Thoracic aorta (tissue), 2 donors: ENCODE data around the gene ART1. TPM values are rescaled to one million over a fixed set of nuclear protein-coding genes. Genes with fewer than 3 reads are reported as not detected.
"Not testable (repeated sequence)": the region's sequence is repeated elsewhere in the genome, so short reads cannot be mapped to it uniquely, and the experiment has no call there.

ENCODE experiments used
- ATAC-seq: fragments of 150-250 bp; one replicate; pipeline ENCODE4 v1.8.0; 2017; ENCODE audit warnings: low read depth; ENCODE audit not compliant: insufficient number of reproducible peaks, low FRiP score
- DNase-seq: peaks from one replicate; pipeline ENCODE4 v3.0.0-alpha.2; 2020; ENCODE audit warnings: low spot score
- H3K27ac ChIP-seq, 2 donors: fragments of 200-600 bp; sonication (generic); 1 replicate in 1 of 2; 2 replicates in 1 of 2; pipeline ENCODE4 v1.5.1; 2016; ENCODE audit warnings: mild to moderate bottlenecking in 2 of 2, moderate library complexity in 2 of 2
- H3K27me3 ChIP-seq: fragments of 200-600 bp; sonication (generic); replicated peaks from 2 replicates; pipeline ENCODE4 v1.6.0; 2016; ENCODE audit warnings: mild to moderate bottlenecking; ENCODE audit not compliant: insufficient read depth
- H3K36me3 ChIP-seq: fragments of 200-600 bp; sonication (generic); one replicate; pipeline ENCODE4 v1.5.1; 2016
- H3K4me1 ChIP-seq, 2 donors: fragments of 200-600 bp; sonication (generic); 1 replicate in 1 of 2; 2 replicates in 1 of 2; pipeline versions ENCODE4 v1.5.1 to v1.6.0; 2016; ENCODE audit warnings: low read depth in 2 of 2, mild to moderate bottlenecking in 1 of 2; ENCODE audit not compliant: control insufficient read depth in 1 of 2
- H3K4me3 ChIP-seq: fragments of 200-600 bp; sonication (generic); 2 replicates; pipeline ENCODE4 v1.5.1; 2016; ENCODE audit warnings: mild to moderate bottlenecking
- H3K9me3 ChIP-seq: fragments of 200-600 bp; sonication (generic); 2 replicates; pipeline ENCODE4 v1.5.1; 2016
- total RNA-seq, 2 donors: library from RNA; depleted of rRNA; stranded (reverse); fragments of >200 nt; gene quantifications; one replicate each; pipeline versions ENCODE4 v1.1.0 to v1.2.3, GENCODE V29; 2016
- TF ChIP-seq, protein P1 (sequence below): fragments of 200-600 bp; sonication (generic); IDR thresholded peaks from one replicate; pipeline ENCODE4 v1.5.1; 2019; ENCODE audit warnings: antibody characterized with exemption

ART1 gene, protein sequence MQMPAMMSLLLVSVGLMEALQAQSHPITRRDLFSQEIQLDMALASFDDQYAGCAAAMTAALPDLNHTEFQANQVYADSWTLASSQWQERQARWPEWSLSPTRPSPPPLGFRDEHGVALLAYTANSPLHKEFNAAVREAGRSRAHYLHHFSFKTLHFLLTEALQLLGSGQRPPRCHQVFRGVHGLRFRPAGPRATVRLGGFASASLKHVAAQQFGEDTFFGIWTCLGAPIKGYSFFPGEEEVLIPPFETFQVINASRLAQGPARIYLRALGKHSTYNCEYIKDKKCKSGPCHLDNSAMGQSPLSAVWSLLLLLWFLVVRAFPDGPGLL
- total RNA-seq = not detected

GRCh38 chr11:3644817-3645235, at the start of gene ART1:
TSS of gene ART1 (plus strand) at chr11:3645128. CDS start at chr11:3659214, 14,086 bp downstream.
- H3K27ac ChIP-seq = no peak within 1 kb of the TSS
- DNase-seq = no peak
- no peaks in the 10 kb centered on the region for H3K9me3 ChIP-seq
- H3K4me1 ChIP-seq = peaks cover 8 to 22% of the 10 kb centered on the region in 2 donors
- no peaks in the 10 kb centered on the region for H3K36me3 ChIP-seq
- no peak for ATAC-seq
- H3K4me3 ChIP-seq = no peak within 1 kb of the TSS
- TF ChIP-seq, protein P1, sequence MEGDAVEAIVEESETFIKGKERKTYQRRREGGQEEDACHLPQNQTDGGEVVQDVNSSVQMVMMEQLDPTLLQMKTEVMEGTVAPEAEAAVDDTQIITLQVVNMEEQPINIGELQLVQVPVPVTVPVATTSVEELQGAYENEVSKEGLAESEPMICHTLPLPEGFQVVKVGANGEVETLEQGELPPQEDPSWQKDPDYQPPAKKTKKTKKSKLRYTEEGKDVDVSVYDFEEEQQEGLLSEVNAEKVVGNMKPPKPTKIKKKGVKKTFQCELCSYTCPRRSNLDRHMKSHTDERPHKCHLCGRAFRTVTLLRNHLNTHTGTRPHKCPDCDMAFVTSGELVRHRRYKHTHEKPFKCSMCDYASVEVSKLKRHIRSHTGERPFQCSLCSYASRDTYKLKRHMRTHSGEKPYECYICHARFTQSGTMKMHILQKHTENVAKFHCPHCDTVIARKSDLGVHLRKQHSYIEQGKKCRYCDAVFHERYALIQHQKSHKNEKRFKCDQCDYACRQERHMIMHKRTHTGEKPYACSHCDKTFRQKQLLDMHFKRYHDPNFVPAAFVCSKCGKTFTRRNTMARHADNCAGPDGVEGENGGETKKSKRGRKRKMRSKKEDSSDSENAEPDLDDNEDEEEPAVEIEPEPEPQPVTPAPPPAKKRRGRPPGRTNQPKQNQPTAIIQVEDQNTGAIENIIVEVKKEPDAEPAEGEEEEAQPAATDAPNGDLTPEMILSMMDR = no peak
- no peaks in the 10 kb centered on the region for H3K27me3 ChIP-seq

GRCh38 chr11:3597743-3598142, 47.2 kb upstream of the ART1 start:
- H3K4me1 ChIP-seq, ATAC-seq: not testable (repeated sequence)

DNA sequence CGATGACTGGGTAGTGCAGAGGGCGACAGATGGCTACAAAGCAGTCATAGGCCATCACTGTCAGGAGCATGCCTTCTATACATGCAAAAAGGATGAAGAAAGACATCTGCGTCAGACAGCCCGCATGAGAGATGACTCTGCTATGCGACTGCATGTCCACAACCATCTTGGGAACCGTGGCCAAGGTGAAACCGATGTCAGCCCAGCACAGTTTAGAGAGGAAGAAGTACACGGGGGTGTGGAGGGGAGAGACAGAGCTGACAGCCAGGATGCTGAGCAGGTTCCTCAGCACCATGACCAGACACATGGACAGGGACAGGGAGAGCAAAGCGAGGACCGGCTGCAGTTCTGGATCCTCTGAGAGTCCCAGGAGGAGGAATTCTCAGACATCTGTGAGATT, 44.7 kb upstream of the ART1 start:
- H3K36me3 ChIP-seq, H3K9me3 ChIP-seq, H3K4me3 ChIP-seq, H3K4me1 ChIP-seq, DNase-seq, H3K27me3 ChIP-seq, ATAC-seq, H3K27ac ChIP-seq: not testable (repeated sequence)

More at GRCh38 chr11:3597743-3598142, 47.2 kb upstream of the ART1 start:
- not testable (repeated sequence) for H3K9me3 ChIP-seq, H3K36me3 ChIP-seq, H3K4me3 ChIP-seq, H3K27ac ChIP-seq, DNase-seq, H3K27me3 ChIP-seq

DNA sequence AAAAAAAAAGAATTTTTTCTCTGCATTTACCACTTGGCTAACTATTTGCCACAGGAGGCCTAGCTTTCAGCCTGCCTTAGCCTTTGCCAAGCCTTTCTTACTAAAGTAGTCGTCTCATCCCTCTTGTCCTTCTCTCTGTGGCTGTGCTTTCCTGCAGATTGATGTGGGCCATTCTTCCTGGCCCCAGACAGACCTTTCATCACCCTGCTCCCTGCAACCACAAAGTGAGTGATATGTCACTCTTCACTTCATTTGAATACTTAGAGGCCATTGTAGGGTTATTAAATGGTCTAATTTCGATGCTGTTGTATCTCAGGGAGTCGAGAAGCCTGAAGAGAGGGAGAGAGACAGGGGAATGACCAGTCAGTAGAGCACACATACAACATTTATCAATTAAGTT, 40.8 kb upstream of the ART1 start:
- no peak overlapping the region for H3K4me3 ChIP-seq
- no peaks in the 10 kb centered on the region for H3K36me3 ChIP-seq
- ATAC-seq (no peak), DNase-seq (no peak)
- H3K9me3 ChIP-seq = no peaks in the 10 kb centered on the region
- no peaks in the 10 kb centered on the region for H3K27me3 ChIP-seq
- no peak overlapping the region for H3K27ac ChIP-seq
- H3K4me1 ChIP-seq = no peaks in the 10 kb centered on the region
- TF ChIP-seq, protein P1 = no peak

DNA sequence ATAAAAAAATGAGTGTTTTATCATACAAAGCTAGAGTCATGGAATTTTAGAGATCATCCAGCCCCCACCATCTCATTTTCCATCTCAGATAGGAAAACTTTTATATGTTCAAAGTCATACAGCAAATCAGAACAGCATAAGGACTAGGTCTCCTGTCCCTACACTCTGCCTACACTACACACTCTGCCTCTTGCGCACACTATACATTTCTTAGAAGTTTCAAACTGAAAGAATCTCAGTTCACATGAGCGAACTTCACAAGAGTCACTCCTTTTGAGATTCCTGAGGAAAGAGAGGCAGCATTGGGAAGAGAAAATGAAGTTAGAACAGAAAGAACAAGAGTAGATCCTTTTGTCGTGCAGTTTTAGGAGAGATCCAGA, 39.7 kb upstream of the ART1 start:
- no peaks in the 10 kb centered on the region for H3K27me3 ChIP-seq
- no peak overlapping the region for H3K27ac ChIP-seq
- no peak for DNase-seq
- H3K36me3 ChIP-seq = no peaks in the 10 kb centered on the region
- H3K9me3 ChIP-seq = no peaks in the 10 kb centered on the region
- TF ChIP-seq, protein P1 = no peak
- no peak overlapping the region for H3K4me3 ChIP-seq
- ATAC-seq = no peak
- no peaks in the 10 kb centered on the region for H3K4me1 ChIP-seq

DNA sequence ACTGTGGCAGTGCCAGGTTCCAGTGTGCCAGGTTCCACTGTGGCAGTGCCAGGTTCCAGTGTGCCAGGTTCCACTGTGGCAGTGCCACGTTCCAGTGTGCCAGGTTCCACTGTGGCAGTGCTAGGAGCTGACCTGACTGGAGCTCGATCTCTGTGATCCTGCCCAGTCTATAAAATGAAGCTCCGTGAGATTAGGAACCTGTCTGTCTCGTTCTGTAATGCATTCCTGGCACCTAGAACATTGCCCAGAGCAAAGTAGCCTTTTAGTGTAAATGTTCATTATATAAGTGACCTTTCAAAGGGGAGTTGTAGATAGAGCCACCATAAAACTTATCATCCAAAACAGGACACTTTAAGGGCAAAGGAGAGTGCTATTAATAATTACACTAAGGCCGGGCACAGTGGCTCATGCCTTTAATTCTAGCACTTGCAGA, 39.1 kb upstream of the ART1 start:
- Histone ChIP-seq H3K36me3 (no peaks in the 10 kb centered on the region), H3K4me3 (no peak overlapping the region), H3K27ac (no peak overlapping the region), H3K9me3 (no peaks in the 10 kb centered on the region), H3K4me1 (no peaks in the 10 kb centered on the region), H3K27me3 (no peaks in the 10 kb centered on the region)
- no peak for ATAC-seq
- no peak for DNase-seq
- TF ChIP-seq, protein P1 = no peak
